NCI-H526 treated with DMSO at 0.1 percent for 48 hours (cell line): ENCODE results near the gene ZBTB20.

Experiments
- DNase-seq: peaks from one replicate; lab custom pipeline; 2025; lab: John Stamatoyannopoulos, UW

ZBTB20 gene

GRCh38 chr3:114471478-114471877, 675.6 kb downstream of the ZBTB20 start:
- DNase-seq, result no peak

- DNase-seq, result no peak
Observed at GRCh38 chr3:114469070-114469469, 678.0 kb downstream of the ZBTB20 start.

GRCh38 chr3:114466816-114467215, 680.3 kb downstream of the ZBTB20 start:
- DNase-seq, result no peak

- no peak for DNase-seq
Observed at GRCh38 chr3:114466251-114466650, 680.8 kb downstream of the ZBTB20 start.

GRCh38 chr3:114464548-114464947, 682.5 kb downstream of the ZBTB20 start:
- DNase-seq, result no peak

- DNase-seq, result no peak
Observed at GRCh38 chr3:114462750-114463149, 684.3 kb downstream of the ZBTB20 start.

- no peak for DNase-seq
Observed at GRCh38 chr3:114460459-114460858, 686.6 kb downstream of the ZBTB20 start.

- DNase-seq, result no peak
Observed at GRCh38 chr3:114456742-114457141, 690.3 kb downstream of the ZBTB20 start.

GRCh38 chr3:114455432-114455831, 691.7 kb downstream of the ZBTB20 start:
- peak; percentile 64 for DNase-seq

- peak; percentile 64 for DNase-seq
Observed at GRCh38 chr3:114454551-114455251, 692.4 kb downstream of the ZBTB20 start.

- peak; percentile 39 for DNase-seq
Observed at GRCh38 chr3:114453361-114453780, 693.7 kb downstream of the ZBTB20 start.

- DNase-seq, result no peak
Observed at GRCh38 chr3:114452937-114453336, 694.2 kb downstream of the ZBTB20 start.

- DNase-seq, result peak; percentile 28
Observed at GRCh38 chr3:114452256-114452655, 694.8 kb downstream of the ZBTB20 start.

- DNase-seq, result peak; percentile 85
Observed at GRCh38 chr3:114451561-114452018, 695.5 kb downstream of the ZBTB20 start.

GRCh38 chr3:114451051-114451451, 696.0 kb downstream of the ZBTB20 start:
- peak; percentile 84 for DNase-seq

GRCh38 chr3:114450008-114450596, 697.0 kb downstream of the ZBTB20 start:
- DNase-seq, result peak; percentile 70

GRCh38 chr3:114449271-114450007, 697.6 kb downstream of the ZBTB20 start:
- DNase-seq, result peak; percentile 71

GRCh38 chr3:114447950-114448479, 699.1 kb downstream of the ZBTB20 start:
- no peak for DNase-seq

GRCh38 chr3:114447545-114447944, 699.5 kb downstream of the ZBTB20 start:
- DNase-seq, result peak; percentile 50

GRCh38 chr3:114446600-114446999, 700.5 kb downstream of the ZBTB20 start:
- DNase-seq, result peak; percentile 34

- no peak for DNase-seq
Observed at GRCh38 chr3:114445233-114445632, 701.9 kb downstream of the ZBTB20 start.

- no peak for DNase-seq
Observed at GRCh38 chr3:114444216-114444615, 702.9 kb downstream of the ZBTB20 start.

- DNase-seq, result no peak
Observed at GRCh38 chr3:114442246-114442645, 704.8 kb downstream of the ZBTB20 start.
